GM12878 (cell line): ENCODE data around the gene ACO1.

ENCODE experiments used
- CEBPB ChIP-seq, 2 experiments: fragments of 150-350 bp in 1 of 2; IDR thresholded peaks; 2 replicates each; pipeline ENCODE4 v1.6.1; 2012 to 2014; ENCODE audit warnings: low read depth in 2 of 2, low read length in 2 of 2, borderline replicate concordance in 1 of 2, inconsistent platforms in 1 of 2
- SPI1 ChIP-seq: IDR thresholded peaks from 2 replicates; pipeline ENCODE4 v1.6.1; 2011; ENCODE audit warnings: low read depth, mild to moderate bottlenecking, low read length, moderate library complexity, borderline replicate concordance; ENCODE audit not compliant: insufficient read depth

GRCh38 chr9:32413424-32413823 lies 29.0 kb downstream of the ACO1 start:
- no peak for TF ChIP-seq SPI1
- TF ChIP-seq CEBPB (IDR thresholded peaks at IDR 0.05; ENCODE audit: borderline replicate concordance in 1 of 2, low read depth in 2 of 2, low read length in 2 of 2) = no peak
